ENCODE data around the gene NOSIP. TPM values are rescaled to one million over a fixed set of nuclear protein-coding genes. Genes with fewer than 3 reads are reported as not detected.

Gene NOSIP
- total RNA-seq, 1 experiment from 2014 or later = 97.9 TPM

DNA sequence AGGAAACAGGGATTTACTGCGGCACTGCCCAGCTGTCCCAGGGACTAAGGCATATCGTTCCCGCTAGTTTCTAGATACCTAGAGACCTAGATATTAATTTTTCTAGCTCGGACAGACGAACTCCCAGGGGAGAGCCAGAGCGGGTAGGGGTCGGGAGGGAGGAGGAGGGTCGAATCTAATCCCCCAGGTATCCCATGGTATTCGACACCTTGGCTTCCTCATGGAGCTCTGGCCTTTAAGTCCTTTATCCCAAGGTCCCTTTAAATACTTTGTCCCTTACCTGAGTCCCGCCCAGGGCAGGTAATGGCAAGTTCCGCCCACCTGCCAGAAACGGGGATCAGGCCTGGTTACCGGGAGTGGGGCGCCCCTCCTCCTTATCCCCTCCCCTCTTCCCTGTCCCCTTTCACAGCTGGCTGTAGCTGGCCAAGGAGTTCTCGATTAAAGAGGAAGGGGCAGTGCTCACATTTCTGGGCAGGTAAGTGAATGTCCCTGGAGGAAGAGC is 702 bp upstream of the NOSIP start, which contains the start of gene PRRG2 (continued):
- no peak for TF ChIP-seq ZNF396 (CRISPR knock-in tag; IDR thresholded peaks at IDR 0.05; ENCODE audit: borderline replicate concordance)

DNA sequence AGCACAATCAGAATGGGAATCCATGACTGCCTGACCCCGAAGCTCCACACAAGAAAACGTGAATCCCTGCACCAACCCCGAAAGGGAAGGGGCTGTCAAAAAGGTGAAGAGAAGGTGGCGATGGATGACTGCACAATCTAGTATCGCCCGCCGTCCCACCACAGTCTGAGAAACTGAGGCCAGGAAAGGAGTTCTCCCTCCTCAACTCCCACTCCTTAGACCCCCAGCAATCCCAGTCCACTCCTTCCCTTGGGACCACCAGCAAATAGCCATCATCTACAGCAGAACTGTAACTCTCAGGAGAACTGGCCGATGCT is 451 bp downstream of the NOSIP start:
- POLR2A ChIA-PET = interaction anchor here (1.2 to 1.8 kb wide), 4 partner anchors 10 to 98 kb away, joined by 3 to 6 read pairs (median 5); partner anchors contain the start of gene RCN3

DNA sequence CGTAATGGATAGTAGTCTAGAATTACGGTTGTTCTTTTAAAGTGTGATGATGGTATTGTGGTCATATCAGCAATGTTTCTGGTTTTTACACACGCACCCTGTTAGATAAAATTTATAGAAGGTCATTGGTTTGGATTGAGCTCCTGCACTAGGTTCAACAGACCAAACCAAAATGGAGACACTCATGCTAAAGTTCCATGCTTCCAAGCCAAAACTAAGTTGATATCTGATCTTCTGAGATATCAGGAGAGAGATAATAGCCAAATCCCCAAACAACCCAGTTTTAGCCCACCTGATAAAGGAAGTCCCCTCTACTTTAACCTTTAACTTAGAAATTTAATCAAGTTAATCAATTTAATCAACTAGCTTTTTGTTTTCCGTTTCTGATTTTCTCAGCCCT is 1.2 kb downstream of the NOSIP start:
- Mint-ChIP-seq H3K4me3 (peak overlapping the region; percentile 99), H3K36me3 (0 out of 2 replicates have a peak, but pooled peaks cover 5% of the 10 kb centered on the region), H3K27ac (peak overlapping the region; percentile 95; the same call in 1 of the 2 replicates), H3K9me3 (no peaks in the 10 kb centered on the region), H3K27me3 (ENCODE audit: low read depth) (no peaks in the 10 kb centered on the region; the same call in 1 of the 2 replicates), H3K4me1 (peaks cover 23% of the 10 kb centered on the region)
- ATAC-seq = no peak
- ChIA-PET CTCF (interaction anchor here (1.1 to 2.6 kb wide), 2 partner anchors 8 to 33 kb away, joined by 9 to 53 read pairs; no protein-coding TSS in a partner anchor), POLR2A (interaction anchor here (0.6 to 1.8 kb wide), 3 partner anchors 11 to 147 kb away, joined by 3 to 6 read pairs (median 3); no protein-coding TSS in a partner anchor)
- DNase-seq (ENCODE audit: low spot score) = no peak
- TF ChIP-seq NR1H2 (CRISPR knock-in tag; IDR thresholded peaks at IDR 0.05) = no peak
- TF ChIP-seq, protein P1, sequence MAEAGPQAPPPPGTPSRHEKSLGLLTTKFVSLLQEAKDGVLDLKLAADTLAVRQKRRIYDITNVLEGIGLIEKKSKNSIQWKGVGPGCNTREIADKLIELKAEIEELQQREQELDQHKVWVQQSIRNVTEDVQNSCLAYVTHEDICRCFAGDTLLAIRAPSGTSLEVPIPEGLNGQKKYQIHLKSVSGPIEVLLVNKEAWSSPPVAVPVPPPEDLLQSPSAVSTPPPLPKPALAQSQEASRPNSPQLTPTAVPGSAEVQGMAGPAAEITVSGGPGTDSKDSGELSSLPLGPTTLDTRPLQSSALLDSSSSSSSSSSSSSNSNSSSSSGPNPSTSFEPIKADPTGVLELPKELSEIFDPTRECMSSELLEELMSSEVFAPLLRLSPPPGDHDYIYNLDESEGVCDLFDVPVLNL (CRISPR knock-in tag; IDR thresholded peaks at IDR 0.05; ENCODE audit: borderline replicate concordance, low read depth) = no peak
- no peak for TF ChIP-seq TCF7 (CRISPR knock-in tag; IDR thresholded peaks at IDR 0.05; ENCODE audit: low read depth)
- TF ChIP-seq, protein P2, sequence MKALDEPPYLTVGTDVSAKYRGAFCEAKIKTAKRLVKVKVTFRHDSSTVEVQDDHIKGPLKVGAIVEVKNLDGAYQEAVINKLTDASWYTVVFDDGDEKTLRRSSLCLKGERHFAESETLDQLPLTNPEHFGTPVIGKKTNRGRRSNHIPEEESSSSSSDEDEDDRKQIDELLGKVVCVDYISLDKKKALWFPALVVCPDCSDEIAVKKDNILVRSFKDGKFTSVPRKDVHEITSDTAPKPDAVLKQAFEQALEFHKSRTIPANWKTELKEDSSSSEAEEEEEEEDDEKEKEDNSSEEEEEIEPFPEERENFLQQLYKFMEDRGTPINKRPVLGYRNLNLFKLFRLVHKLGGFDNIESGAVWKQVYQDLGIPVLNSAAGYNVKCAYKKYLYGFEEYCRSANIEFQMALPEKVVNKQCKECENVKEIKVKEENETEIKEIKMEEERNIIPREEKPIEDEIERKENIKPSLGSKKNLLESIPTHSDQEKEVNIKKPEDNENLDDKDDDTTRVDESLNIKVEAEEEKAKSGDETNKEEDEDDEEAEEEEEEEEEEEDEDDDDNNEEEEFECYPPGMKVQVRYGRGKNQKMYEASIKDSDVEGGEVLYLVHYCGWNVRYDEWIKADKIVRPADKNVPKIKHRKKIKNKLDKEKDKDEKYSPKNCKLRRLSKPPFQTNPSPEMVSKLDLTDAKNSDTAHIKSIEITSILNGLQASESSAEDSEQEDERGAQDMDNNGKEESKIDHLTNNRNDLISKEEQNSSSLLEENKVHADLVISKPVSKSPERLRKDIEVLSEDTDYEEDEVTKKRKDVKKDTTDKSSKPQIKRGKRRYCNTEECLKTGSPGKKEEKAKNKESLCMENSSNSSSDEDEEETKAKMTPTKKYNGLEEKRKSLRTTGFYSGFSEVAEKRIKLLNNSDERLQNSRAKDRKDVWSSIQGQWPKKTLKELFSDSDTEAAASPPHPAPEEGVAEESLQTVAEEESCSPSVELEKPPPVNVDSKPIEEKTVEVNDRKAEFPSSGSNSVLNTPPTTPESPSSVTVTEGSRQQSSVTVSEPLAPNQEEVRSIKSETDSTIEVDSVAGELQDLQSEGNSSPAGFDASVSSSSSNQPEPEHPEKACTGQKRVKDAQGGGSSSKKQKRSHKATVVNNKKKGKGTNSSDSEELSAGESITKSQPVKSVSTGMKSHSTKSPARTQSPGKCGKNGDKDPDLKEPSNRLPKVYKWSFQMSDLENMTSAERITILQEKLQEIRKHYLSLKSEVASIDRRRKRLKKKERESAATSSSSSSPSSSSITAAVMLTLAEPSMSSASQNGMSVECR (CRISPR knock-in tag; IDR thresholded peaks at IDR 0.05; ENCODE audit: borderline replicate concordance) = no peak
- TF ChIP-seq, protein P3, sequence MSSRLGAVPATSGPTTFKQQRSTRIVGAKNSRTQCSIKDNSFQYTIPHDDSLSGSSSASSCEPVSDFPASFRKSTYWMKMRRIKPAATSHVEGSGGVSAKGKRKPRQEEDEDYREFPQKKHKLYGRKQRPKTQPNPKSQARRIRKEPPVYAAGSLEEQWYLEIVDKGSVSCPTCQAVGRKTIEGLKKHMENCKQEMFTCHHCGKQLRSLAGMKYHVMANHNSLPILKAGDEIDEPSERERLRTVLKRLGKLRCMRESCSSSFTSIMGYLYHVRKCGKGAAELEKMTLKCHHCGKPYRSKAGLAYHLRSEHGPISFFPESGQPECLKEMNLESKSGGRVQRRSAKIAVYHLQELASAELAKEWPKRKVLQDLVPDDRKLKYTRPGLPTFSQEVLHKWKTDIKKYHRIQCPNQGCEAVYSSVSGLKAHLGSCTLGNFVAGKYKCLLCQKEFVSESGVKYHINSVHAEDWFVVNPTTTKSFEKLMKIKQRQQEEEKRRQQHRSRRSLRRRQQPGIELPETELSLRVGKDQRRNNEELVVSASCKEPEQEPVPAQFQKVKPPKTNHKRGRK (CRISPR knock-in tag; IDR thresholded peaks at IDR 0.05; ENCODE audit: borderline replicate concordance) = no peak
- no peak for TF ChIP-seq ZNF219 (CRISPR knock-in tag; IDR thresholded peaks at IDR 0.05; ENCODE audit: borderline replicate concordance)
- TF ChIP-seq, protein P4, sequence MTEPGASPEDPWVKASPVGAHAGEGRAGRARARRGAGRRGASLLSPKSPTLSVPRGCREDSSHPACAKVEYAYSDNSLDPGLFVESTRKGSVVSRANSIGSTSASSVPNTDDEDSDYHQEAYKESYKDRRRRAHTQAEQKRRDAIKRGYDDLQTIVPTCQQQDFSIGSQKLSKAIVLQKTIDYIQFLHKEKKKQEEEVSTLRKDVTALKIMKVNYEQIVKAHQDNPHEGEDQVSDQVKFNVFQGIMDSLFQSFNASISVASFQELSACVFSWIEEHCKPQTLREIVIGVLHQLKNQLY (CRISPR knock-in tag; IDR thresholded peaks at IDR 0.05) = no peak
- no peak for TF ChIP-seq NFYB (CRISPR knock-in tag; conservative IDR thresholded peaks at IDR 0.05; ENCODE audit: low read depth)
- no peak for TF ChIP-seq CREM (CRISPR knock-in tag; IDR thresholded peaks at IDR 0.05)
- TF ChIP-seq, protein P5, sequence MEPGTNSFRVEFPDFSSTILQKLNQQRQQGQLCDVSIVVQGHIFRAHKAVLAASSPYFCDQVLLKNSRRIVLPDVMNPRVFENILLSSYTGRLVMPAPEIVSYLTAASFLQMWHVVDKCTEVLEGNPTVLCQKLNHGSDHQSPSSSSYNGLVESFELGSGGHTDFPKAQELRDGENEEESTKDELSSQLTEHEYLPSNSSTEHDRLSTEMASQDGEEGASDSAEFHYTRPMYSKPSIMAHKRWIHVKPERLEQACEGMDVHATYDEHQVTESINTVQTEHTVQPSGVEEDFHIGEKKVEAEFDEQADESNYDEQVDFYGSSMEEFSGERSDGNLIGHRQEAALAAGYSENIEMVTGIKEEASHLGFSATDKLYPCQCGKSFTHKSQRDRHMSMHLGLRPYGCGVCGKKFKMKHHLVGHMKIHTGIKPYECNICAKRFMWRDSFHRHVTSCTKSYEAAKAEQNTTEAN (CRISPR knock-in tag; IDR thresholded peaks at IDR 0.05) = no peak
- TF ChIP-seq TEAD4 (CRISPR knock-in tag; IDR thresholded peaks at IDR 0.05) = no peak
- no peak for TF ChIP-seq CBFB (CRISPR knock-in tag; IDR thresholded peaks at IDR 0.05; ENCODE audit: low read depth)
- TF ChIP-seq FOXJ3 (CRISPR knock-in tag; IDR thresholded peaks at IDR 0.05; ENCODE audit: borderline replicate concordance) = no peak

More for the DNA sequence above, 451 bp downstream of the NOSIP start:
- Mint-ChIP-seq H3K9me3 (no peaks in the 10 kb centered on the region), H3K4me1 (peaks cover 25% of the 10 kb centered on the region), H3K4me3 (peak overlapping the region; percentile 99), H3K27me3 (ENCODE audit: low read depth) (no peaks in the 10 kb centered on the region; the same call in 1 of the 2 replicates), H3K36me3 (0 out of 2 replicates have a peak, but pooled peaks cover 5% of the 10 kb centered on the region), H3K27ac (peak overlapping the region; percentile 95)
- CTCF ChIA-PET = interaction anchor here (0.9 to 2.6 kb wide), 4 partner anchors 9 to 73 kb away, joined by 3 to 53 read pairs (median 7); no protein-coding TSS in a partner anchor
- DNase-seq (ENCODE audit: low spot score) (no peak), ATAC-seq (no peak)
- TF ChIP-seq, protein P6, sequence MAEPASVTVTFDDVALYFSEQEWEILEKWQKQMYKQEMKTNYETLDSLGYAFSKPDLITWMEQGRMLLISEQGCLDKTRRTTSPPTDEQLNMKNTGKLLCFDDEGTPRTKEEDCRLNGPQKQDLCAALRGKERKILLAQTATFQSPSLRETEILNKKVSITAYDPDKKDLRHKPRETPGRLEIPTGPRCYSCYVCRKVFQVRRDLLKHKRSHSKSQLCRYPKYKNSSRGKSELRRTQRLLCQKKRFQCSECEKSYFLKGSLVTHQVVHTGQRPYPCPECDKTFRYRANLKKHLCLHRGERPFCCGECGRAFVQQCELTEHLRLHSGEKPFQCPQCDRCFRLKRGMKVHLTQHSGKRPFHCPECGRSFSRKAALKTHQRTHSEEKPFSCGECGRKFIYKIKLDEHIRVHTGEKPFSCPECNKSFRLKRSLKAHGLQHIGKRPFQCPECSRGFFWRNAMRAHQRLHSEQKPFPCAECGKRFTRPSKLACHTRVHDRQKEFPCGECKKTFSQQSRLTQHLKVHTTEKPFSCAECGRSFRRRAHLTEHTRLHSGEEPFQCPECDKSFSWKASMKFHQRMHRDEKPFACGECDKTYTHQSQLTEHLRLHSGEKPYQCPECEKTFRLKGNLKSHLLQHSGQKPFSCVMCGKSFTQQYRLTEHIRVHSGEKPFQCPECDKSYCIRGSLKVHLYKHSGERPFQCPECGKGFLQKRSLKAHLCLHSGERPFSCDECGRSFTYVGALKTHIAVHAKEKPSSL (CRISPR knock-in tag; conservative IDR thresholded peaks at IDR 0.05) = no peak
- TF ChIP-seq, protein P1 (CRISPR knock-in tag; IDR thresholded peaks at IDR 0.05; ENCODE audit: borderline replicate concordance, low read depth) = no peak
- no peak for TF ChIP-seq MYBL2 (CRISPR knock-in tag; IDR thresholded peaks at IDR 0.05)
